Hepatocyte (in vitro differentiated cells): ENCODE data around the gene AKT2. TPM values are rescaled to one million over a fixed set of nuclear protein-coding genes. Genes with fewer than 3 reads are reported as not detected.
A peak's percentile ranks its signal among the peaks of the same experiment; 100 is the strongest.

Experiments
- DNase-seq: peaks from one replicate; pipeline ENCODE4 v3.0.0-alpha.2; 2016; ENCODE audit warnings: low spot score
- H2AFZ ChIP-seq: fragments of 200-600 bp; sonication (generic); 2 replicates; pipeline ENCODE4 v1.6.0; 2016; ENCODE audit warnings: antibody characterized with exemption, mild to moderate bottlenecking
- H3K27ac ChIP-seq: fragments of 200-600 bp; sonication (generic); 2 replicates; pipeline ENCODE4 v1.5.1; 2016; ENCODE audit warnings: mild to moderate bottlenecking
- H3K27me3 ChIP-seq: fragments of 200-600 bp; sonication (generic); 2 replicates; pipeline ENCODE4 v1.6.1; 2016
- H3K36me3 ChIP-seq: fragments of 200-600 bp; sonication (generic); replicated peaks from 2 replicates; pipeline ENCODE4 v1.5.1; 2016; ENCODE audit warnings: low read depth; ENCODE audit not compliant: insufficient read depth
- H3K4me1 ChIP-seq: fragments of 200-600 bp; sonication (generic); 2 replicates; pipeline ENCODE4 v1.5.1; 2016; ENCODE audit warnings: mild to moderate bottlenecking, moderate library complexity; ENCODE audit not compliant: insufficient read depth
- H3K4me2 ChIP-seq: fragments of 200-600 bp; sonication (generic); 2 replicates; pipeline ENCODE4 v1.6.0; 2016
- H3K4me3 ChIP-seq: fragments of 200-600 bp; sonication (generic); 2 replicates; pipeline ENCODE4 v1.5.1; 2016; ENCODE audit warnings: mild to moderate bottlenecking
- H3K79me2 ChIP-seq: fragments of 200-600 bp; sonication (generic); 2 replicates; pipeline ENCODE4 v1.6.0; 2017; ENCODE audit warnings: mild to moderate bottlenecking
- H3K9me2 ChIP-seq: fragments of 200-600 bp; sonication (generic); replicated peaks from 2 replicates; pipeline ENCODE4 v1.6.0; 2017; ENCODE audit warnings: mild to moderate bottlenecking; ENCODE audit not compliant: insufficient read depth
- H3K9me3 ChIP-seq: fragments of 200-600 bp; sonication (generic); 2 replicates; pipeline ENCODE4 v1.5.1; 2016; ENCODE audit warnings: low read depth, mild to moderate bottlenecking
- H4K20me1 ChIP-seq: fragments of 200-600 bp; sonication (generic); 2 replicates; pipeline ENCODE4 v1.6.0; 2016; ENCODE audit warnings: mild to moderate bottlenecking; ENCODE audit not compliant: insufficient read depth, poor library complexity, severe bottlenecking
- EZH2 ChIP-seq: fragments of 200-600 bp; sonication (generic); IDR thresholded peaks from 2 replicates; pipeline ENCODE4 v1.6.1; 2016; ENCODE audit warnings: antibody characterized with exemption, mild to moderate bottlenecking, borderline replicate concordance
- EZH2phosphoT487 ChIP-seq: fragments of 200-600 bp; sonication (generic); IDR thresholded peaks from one replicate; pipeline ENCODE4 v1.6.1; 2018; ENCODE audit warnings: antibody characterized with exemption, mild to moderate bottlenecking, low read depth, moderate library complexity; ENCODE audit not compliant: unreplicated experiment, severe bottlenecking
- WGBS: methylation state at CpG from one replicate; pipeline ENCODE4 v1.1.6; 2016; ENCODE audit warnings: low lambda C conversion rate; ENCODE audit errors: missing lambda C conversion rate; 5-methylcytosine and 5-hydroxymethylcytosine counted together
- polyA plus RNA-seq: library from polyadenylated mRNA; unstranded; fragments of >200 nt; fragmentation: Nextera tagmentation; extraction: Ambion mirVana; gene quantifications from 2 replicates; pipeline ENCODE4 v1.2.1, GENCODE V29; 2016
- total RNA-seq: library from RNA; depleted of rRNA; stranded (reverse); fragments of >200 nt; gene quantifications from 2 replicates; pipeline ENCODE4 v1.2.3, GENCODE V29; 2014
- TF ChIP-seq, protein P1 (sequence below): fragments of 200-600 bp; sonication (generic); IDR thresholded peaks from 2 replicates; pipeline ENCODE4 v1.5.1; 2016; ENCODE audit warnings: antibody characterized with exemption, mild to moderate bottlenecking; ENCODE audit not compliant: poor library complexity

Gene AKT2
- total and polyA plus RNA-seq, 2 experiments from 2014 or later, result 54.9 to 106 TPM

DNA sequence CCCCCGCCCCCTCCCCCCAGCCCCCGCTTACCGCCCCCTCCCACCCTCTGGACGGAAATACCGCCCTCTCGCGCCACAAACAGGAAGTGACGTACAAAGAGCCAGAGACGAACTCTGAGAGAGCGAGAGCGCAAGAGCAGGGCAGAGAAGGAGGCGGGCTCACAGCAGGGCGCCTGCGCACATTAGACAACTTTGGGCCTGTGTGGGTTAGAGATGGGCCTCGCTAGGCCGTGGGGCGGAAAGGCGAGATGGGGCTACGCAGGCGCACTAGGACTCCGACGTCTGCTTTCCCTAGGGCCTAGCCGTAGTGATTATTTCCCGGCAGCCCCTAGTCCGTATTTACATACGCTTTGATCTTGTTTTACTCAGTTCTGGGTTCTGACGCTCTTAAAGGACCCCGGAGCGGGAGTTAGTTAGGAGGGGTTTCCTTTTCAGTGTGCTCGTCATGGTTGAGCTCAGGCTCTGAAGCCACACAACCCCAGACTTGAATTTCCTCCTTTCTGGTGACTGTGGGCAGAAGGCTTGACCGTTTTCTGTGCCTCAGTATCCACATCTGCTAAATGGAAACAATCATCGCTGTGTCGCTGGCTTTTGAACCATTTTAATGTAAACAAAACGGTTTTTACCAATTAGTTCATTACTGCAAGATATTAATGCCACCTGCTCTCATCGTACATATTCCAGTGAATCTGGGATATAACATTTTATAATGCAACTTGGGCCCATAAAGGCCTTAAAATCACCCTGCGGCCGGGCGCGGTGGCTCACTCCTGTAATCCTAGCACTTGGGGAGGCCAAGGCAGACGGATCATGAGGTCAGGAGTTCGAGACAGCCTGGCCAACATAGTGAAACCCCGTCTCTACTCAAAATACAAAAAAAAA lies 449 bp upstream of the AKT2 start:
- peak; percentile 100 for DNase-seq
- TF ChIP-seq, protein P1, sequence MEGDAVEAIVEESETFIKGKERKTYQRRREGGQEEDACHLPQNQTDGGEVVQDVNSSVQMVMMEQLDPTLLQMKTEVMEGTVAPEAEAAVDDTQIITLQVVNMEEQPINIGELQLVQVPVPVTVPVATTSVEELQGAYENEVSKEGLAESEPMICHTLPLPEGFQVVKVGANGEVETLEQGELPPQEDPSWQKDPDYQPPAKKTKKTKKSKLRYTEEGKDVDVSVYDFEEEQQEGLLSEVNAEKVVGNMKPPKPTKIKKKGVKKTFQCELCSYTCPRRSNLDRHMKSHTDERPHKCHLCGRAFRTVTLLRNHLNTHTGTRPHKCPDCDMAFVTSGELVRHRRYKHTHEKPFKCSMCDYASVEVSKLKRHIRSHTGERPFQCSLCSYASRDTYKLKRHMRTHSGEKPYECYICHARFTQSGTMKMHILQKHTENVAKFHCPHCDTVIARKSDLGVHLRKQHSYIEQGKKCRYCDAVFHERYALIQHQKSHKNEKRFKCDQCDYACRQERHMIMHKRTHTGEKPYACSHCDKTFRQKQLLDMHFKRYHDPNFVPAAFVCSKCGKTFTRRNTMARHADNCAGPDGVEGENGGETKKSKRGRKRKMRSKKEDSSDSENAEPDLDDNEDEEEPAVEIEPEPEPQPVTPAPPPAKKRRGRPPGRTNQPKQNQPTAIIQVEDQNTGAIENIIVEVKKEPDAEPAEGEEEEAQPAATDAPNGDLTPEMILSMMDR, result no peak
- TF ChIP-seq EZH2phosphoT487 (no peak), EZH2 (no peak)
- Histone ChIP-seq H3K9me2 (no peaks in the 10 kb centered on the region), H3K4me2 (peak overlapping the region; percentile 72), H2AFZ (peak overlapping the region; percentile 92), H3K4me1 (peaks cover 30% of the 10 kb centered on the region), H4K20me1 (peaks cover 1% of the 10 kb centered on the region), H3K9me3 (no peaks in the 10 kb centered on the region), H3K36me3 (no peaks in the 10 kb centered on the region), H3K4me3 (peak overlapping the region; percentile 96), H3K27ac (peak overlapping the region; percentile 98), H3K27me3 (no peaks in the 10 kb centered on the region), H3K79me2 (peaks cover 43% of the 10 kb centered on the region)
- WGBS, result 19% methylated on average over 32 of the region's 42 CpGs

DNA sequence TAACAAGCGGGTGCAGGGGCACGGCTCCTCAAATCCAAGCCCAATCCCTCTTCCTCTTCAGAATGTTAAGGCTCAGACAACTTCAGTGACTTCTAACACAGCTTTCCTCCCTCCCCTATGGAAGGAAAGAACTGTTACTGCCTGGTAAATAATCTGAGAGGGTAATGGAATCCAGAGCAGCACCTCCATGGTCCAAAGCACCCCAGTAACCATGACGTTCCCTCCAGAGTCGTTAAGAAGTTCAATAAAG lies 969 bp downstream of the AKT2 start:
- Histone ChIP-seq H2AFZ (peak overlapping the region; percentile 88), H3K4me3 (peak overlapping the region; percentile 96), H3K4me1 (peaks cover 44% of the 10 kb centered on the region), H3K79me2 (peaks cover 57% of the 10 kb centered on the region), H3K9me2 (no peaks in the 10 kb centered on the region), H4K20me1 (peaks cover 5% of the 10 kb centered on the region), H3K27me3 (no peaks in the 10 kb centered on the region), H3K9me3 (no peaks in the 10 kb centered on the region), H3K27ac (peak overlapping the region; percentile 98), H3K36me3 (no peaks in the 10 kb centered on the region), H3K4me2 (peak overlapping the region; percentile 91)
- DNase-seq, result no peak
- WGBS, result 29% methylated on average over 4 of the region's 4 CpGs
- TF ChIP-seq EZH2phosphoT487 (no peak), EZH2 (no peak)
- TF ChIP-seq, protein P1, result no peak

DNA sequence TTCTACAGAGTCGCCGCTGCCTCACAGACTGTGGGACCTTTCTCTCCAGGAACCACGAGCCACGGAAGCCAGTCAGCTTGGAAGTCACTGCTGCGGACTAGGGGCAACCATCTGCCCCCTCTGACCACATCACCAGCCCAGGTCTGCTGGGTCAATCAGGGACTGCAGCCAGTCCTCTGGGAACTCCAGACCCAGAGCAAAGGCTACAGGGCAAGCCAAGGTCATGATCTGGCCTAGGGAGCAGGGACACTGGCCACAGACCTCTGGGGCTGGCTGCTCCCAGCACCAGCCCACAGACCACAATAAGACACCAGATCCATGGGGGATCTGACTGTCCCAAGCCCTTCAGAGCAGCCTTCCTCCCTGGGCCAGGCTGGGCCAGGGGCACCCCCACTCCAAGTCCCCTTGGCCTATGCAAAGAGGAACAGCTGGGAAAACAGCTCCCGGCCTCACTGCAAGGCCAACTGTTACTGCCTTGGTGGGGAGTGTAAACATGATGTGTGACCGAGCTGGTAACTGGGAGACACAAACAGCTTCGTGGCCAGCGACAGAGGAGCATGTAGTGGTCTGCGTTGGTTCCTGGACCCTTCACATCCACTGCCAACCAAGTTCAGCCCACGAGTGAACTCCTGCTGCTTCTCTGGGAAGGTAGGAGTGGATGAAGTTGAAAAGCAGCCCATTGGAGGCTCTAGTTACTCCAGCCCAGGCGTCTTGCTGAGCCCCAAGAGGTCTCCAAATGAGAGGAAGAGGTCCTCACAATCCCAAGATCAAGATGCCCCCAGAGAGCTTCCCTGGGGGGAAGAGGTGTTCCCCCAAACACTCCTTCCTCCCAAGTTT lies 1.5 kb downstream of the AKT2 start:
- no peaks in the 10 kb centered on the region for H3K27me3 ChIP-seq
- H3K9me2 ChIP-seq, result no peaks in the 10 kb centered on the region
- H3K4me2 ChIP-seq, result peak overlapping the region; percentile 91
- 69% methylated on average over 12 of the region's 12 CpGs for WGBS
- peaks cover 50% of the 10 kb centered on the region for H3K4me1 ChIP-seq
- peak; percentile 38 for DNase-seq
- TF ChIP-seq EZH2phosphoT487 (no peak), EZH2 (no peak)
- TF ChIP-seq, protein P1, result no peak
- peaks cover 63% of the 10 kb centered on the region for H3K79me2 ChIP-seq
- H4K20me1 ChIP-seq, result peaks cover 10% of the 10 kb centered on the region
- peak overlapping the region; percentile 98 for H3K27ac ChIP-seq
- H3K4me3 ChIP-seq, result peak overlapping the region; percentile 96
- H2AFZ ChIP-seq, result no peak overlapping the region
- no peaks in the 10 kb centered on the region for H3K9me3 ChIP-seq
- H3K36me3 ChIP-seq, result no peaks in the 10 kb centered on the region
